Measurements from ENCODE around the gene SLC25A6. TPM values are rescaled to one million over a fixed set of nuclear protein-coding genes. Genes with fewer than 3 reads are reported as not detected.

SLC25A6 gene
- total RNA-seq, 1 experiment from 2014 or later: 161 TPM

GRCh38 chrX:1341545-1342184, 50.2 kb downstream of the SLC25A6 start:
- no peak for TF ChIP-seq CTCF (IDR thresholded peaks at IDR 0.05; ENCODE audit: unreplicated experiment)
- Mint-ChIP-seq H3K36me3 (ENCODE audit: insufficient read depth, unreplicated experiment) (peaks cover 4% of the 10 kb centered on the region), H3K4me3 (ENCODE audit: low read depth, unreplicated experiment) (no peak overlapping the region), H3K27me3 (ENCODE audit: unreplicated experiment) (no peaks in the 10 kb centered on the region), H3K9me3 (ENCODE audit: low read depth, unreplicated experiment) (no peaks in the 10 kb centered on the region), H3K27ac (ENCODE audit: unreplicated experiment) (no peak overlapping the region), H3K4me1 (ENCODE audit: low read depth, unreplicated experiment) (no peaks in the 10 kb centered on the region)
- BruUV-seq (replicated peaks): no TSS peak
- intact Hi-C loops (cut with micrococcal nuclease; ENCODE audit: unreplicated experiment): no loop called here
- DNase-seq: no peak
- CTCF ChIA-PET: no interaction called here

- Mint-ChIP-seq H3K27me3 (ENCODE audit: unreplicated experiment) (no peaks in the 10 kb centered on the region), H3K4me3 (ENCODE audit: low read depth, unreplicated experiment) (peak overlapping the region; percentile 19), H3K4me1 (ENCODE audit: low read depth, unreplicated experiment) (no peaks in the 10 kb centered on the region), H3K27ac (ENCODE audit: unreplicated experiment) (no peak overlapping the region), H3K9me3 (ENCODE audit: low read depth, unreplicated experiment) (no peaks in the 10 kb centered on the region), H3K36me3 (ENCODE audit: insufficient read depth, unreplicated experiment) (no peaks in the 10 kb centered on the region)
- no peak for TF ChIP-seq CTCF (IDR thresholded peaks at IDR 0.05; ENCODE audit: unreplicated experiment)
- no TSS peak for BruUV-seq (replicated peaks)
- no peak for DNase-seq
- CTCF ChIA-PET: no interaction called here
- intact Hi-C loops (cut with micrococcal nuclease; ENCODE audit: unreplicated experiment): no loop called here
These were observed 54.7 kb downstream of the SLC25A6 start for GRCh38 chrX:1336948-1337779.

- no peaks in the 10 kb centered on the region for H3K9me3 Mint-ChIP-seq (ENCODE audit: low read depth, unreplicated experiment)
- peak within 1 kb of the TSS; percentile 19 for H3K4me3 Mint-ChIP-seq (ENCODE audit: low read depth, unreplicated experiment)
- no TSS peak for BruUV-seq (replicated peaks)
- H3K27ac Mint-ChIP-seq (ENCODE audit: unreplicated experiment): no peak within 1 kb of the TSS
- DNase-seq: no peak
- H3K4me1 Mint-ChIP-seq (ENCODE audit: low read depth, unreplicated experiment): no peaks in the 10 kb centered on the region
- H3K27me3 Mint-ChIP-seq (ENCODE audit: unreplicated experiment): no peaks in the 10 kb centered on the region
- no peak for TF ChIP-seq CTCF (IDR thresholded peaks at IDR 0.05; ENCODE audit: unreplicated experiment)
- intact Hi-C loops (cut with micrococcal nuclease; ENCODE audit: unreplicated experiment): no loop called here
- CTCF ChIA-PET: no interaction called here
- no peaks in the 10 kb centered on the region for H3K36me3 Mint-ChIP-seq (ENCODE audit: insufficient read depth, unreplicated experiment)
These were observed 55.5 kb downstream of the SLC25A6 start, which contains the start of gene IL3RA for GRCh38 chrX:1336331-1336943. Gene IL3RA (plus strand): TSS chrX:1336785. CDS start chrX:1341766, 4,981 bp downstream.

Other genes starting within 250 kb of the SLC25A6 start
- gene CRLF2, start 179.5 kb downstream of the SLC25A6 start, total RNA-seq (2022): 2.3 and 5.6 TPM in 2 replicates
- 10.2 and 11.8 TPM in 2 replicates for gene CSF2RA, start 123.3 kb downstream of the SLC25A6 start, total RNA-seq (2022)
- not detected in 2 replicates for gene IL3RA, start 55.3 kb downstream of the SLC25A6 start, total RNA-seq (2022)
- 14.4 and 18.0 TPM in 2 replicates for gene ASMTL, start 60.8 kb upstream of the SLC25A6 start, total RNA-seq (2022)
- 0.07 TPM in 1 of 2 replicates, not detected in the other for gene P2RY8, start 145.1 kb upstream of the SLC25A6 start, total RNA-seq (2022)
- gene AKAP17A, start 199.5 kb upstream of the SLC25A6 start, total RNA-seq (2022): 39.4 and 39.9 TPM in 2 replicates
- not detected in 2 replicates for gene ASMT, start 222.9 kb upstream of the SLC25A6 start, total RNA-seq (2022)